Fibroblast of lung (primary cell): ENCODE data around the gene C1QB. TPM values are rescaled to one million over a fixed set of nuclear protein-coding genes. Genes with fewer than 3 reads are reported as not detected.

Experiments
- DNase-seq, 2 donors: peaks; one replicate each; pipeline versions ENCODE4 v3.0.0 to v3.0.0-alpha.2; 2010; ENCODE audit warnings: low read depth in 2 of 2
- H2AFZ ChIP-seq: 2 replicates; pipeline ENCODE4 v1.5.1; 2012; ENCODE audit warnings: low read length, control low read depth, inconsistent platforms
- H3K27ac ChIP-seq: 2 replicates; pipeline ENCODE4 v1.5.1; 2011; ENCODE audit warnings: low read length, control low read depth; ENCODE audit not compliant: insufficient read depth
- H3K27me3 ChIP-seq: 2 replicates; pipeline ENCODE4 v1.5.1; 2011; ENCODE audit warnings: mild to moderate bottlenecking, low read length; ENCODE audit not compliant: control insufficient read depth, insufficient read depth
- H3K36me3 ChIP-seq: 2 replicates; pipeline ENCODE4 v1.5.1; 2011; ENCODE audit warnings: low read length; ENCODE audit not compliant: control insufficient read depth, insufficient read depth
- H3K4me1 ChIP-seq: 2 replicates; pipeline ENCODE4 v1.5.1; 2011; ENCODE audit warnings: low read length; ENCODE audit not compliant: control insufficient read depth, insufficient read depth; ENCODE audit errors: extremely low read depth
- H3K4me2 ChIP-seq: 2 replicates; pipeline ENCODE4 v1.5.1; 2011; ENCODE audit warnings: low read length, control low read depth; ENCODE audit not compliant: insufficient read depth; ENCODE audit errors: extremely low read depth
- H3K4me3 ChIP-seq, 4 experiments: fragments of 200-600 bp in 1 of 4; sonication (generic) in 1 of 4; replicated peaks in 1 of 4; 2 replicates each; pipeline ENCODE4 v1.5.1; 2011 to 2016; ENCODE audit warnings: low read length in 4 of 4, low read depth in 3 of 4, mild to moderate bottlenecking in 3 of 4, control low read depth in 2 of 4, inconsistent platforms in 1 of 4, mixed read lengths in 1 of 4; ENCODE audit not compliant: insufficient read depth in 1 of 4; ENCODE audit errors: control extremely low read depth in 1 of 4
- H3K79me2 ChIP-seq: 2 replicates; pipeline ENCODE4 v1.5.1; 2012; ENCODE audit warnings: mild to moderate bottlenecking, low read length, inconsistent platforms; ENCODE audit not compliant: control insufficient read depth, insufficient read depth
- H3K9ac ChIP-seq: 2 replicates; pipeline ENCODE4 v1.5.1; 2011; ENCODE audit warnings: mild to moderate bottlenecking, low read length, control low read depth; ENCODE audit not compliant: insufficient read depth
- H3K9me3 ChIP-seq: 2 replicates; pipeline ENCODE4 v1.5.1; 2012; ENCODE audit warnings: low read depth, low read length; ENCODE audit not compliant: control insufficient read depth, insufficient read depth
- H4K20me1 ChIP-seq: 2 replicates; pipeline ENCODE4 v1.5.1; 2011; ENCODE audit warnings: low read length; ENCODE audit not compliant: control insufficient read depth, insufficient read depth; ENCODE audit errors: extremely low read depth
- EZH2 ChIP-seq: IDR thresholded peaks from 2 replicates; pipeline ENCODE4 v1.5.1; 2012; ENCODE audit warnings: low read length, control low read depth, mild to moderate bottlenecking; ENCODE audit errors: missing control alignments
- polyA plus RNA-seq, 2 donors: library from polyadenylated mRNA; depleted of rRNA in 1 of 2; stranded (reverse) in 1 of 2; unstranded in 1 of 2; fragments of >200 nt; gene quantifications; 2 replicates each; pipeline ENCODE4 v1.2.1, GENCODE V29; 2011 to 2012; ENCODE audit warnings: missing spikeins in 1 of 2
- total RNA-seq: library from RNA; depleted of rRNA; stranded (reverse); fragments of >200 nt; gene quantifications from 2 replicates; pipeline ENCODE4 v1.2.1, GENCODE V29; 2014
- TF ChIP-seq, protein P1 (sequence below), 2 donors: IDR thresholded peaks in 1 of 2; conservative IDR thresholded peaks in 1 of 2; 1 replicate in 1 of 2; 2 replicates in 1 of 2; pipeline ENCODE4 v1.5.1; 2011 to 2012; ENCODE audit warnings: low read length in 2 of 2, control low read depth in 1 of 2, inconsistent platforms in 1 of 2, low read depth in 1 of 2, mild to moderate bottlenecking in 1 of 2

The C1QB gene
- total and polyA plus RNA-seq, 2 donors (not counting 1 experiment from before 2014, with no cell fraction given): not detected

DNA sequence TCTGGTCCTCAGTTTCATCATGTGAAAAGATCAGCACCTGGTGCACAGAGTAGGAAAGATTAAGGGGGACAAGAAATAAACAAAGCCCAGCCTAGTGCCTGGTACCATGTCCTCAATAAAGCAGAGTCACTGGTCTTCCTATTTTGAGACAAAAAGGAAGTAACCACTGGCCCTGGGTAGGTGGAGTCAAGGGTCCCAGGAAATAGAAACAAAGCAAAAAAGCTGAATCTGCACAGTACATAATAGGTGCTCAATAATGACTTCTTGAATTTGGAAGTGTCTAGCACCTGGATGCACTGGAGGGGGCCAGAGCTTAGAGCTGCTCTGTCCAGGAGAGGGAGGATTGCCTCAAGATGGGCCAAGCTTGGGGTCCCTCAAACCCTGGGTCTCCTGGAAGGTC lies 55.7 kb downstream of the C1QB start:
- no peak for TF ChIP-seq EZH2
- TF ChIP-seq, protein P1, sequence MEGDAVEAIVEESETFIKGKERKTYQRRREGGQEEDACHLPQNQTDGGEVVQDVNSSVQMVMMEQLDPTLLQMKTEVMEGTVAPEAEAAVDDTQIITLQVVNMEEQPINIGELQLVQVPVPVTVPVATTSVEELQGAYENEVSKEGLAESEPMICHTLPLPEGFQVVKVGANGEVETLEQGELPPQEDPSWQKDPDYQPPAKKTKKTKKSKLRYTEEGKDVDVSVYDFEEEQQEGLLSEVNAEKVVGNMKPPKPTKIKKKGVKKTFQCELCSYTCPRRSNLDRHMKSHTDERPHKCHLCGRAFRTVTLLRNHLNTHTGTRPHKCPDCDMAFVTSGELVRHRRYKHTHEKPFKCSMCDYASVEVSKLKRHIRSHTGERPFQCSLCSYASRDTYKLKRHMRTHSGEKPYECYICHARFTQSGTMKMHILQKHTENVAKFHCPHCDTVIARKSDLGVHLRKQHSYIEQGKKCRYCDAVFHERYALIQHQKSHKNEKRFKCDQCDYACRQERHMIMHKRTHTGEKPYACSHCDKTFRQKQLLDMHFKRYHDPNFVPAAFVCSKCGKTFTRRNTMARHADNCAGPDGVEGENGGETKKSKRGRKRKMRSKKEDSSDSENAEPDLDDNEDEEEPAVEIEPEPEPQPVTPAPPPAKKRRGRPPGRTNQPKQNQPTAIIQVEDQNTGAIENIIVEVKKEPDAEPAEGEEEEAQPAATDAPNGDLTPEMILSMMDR (conservative IDR thresholded peaks at IDR 0.05 in 1 of 2, IDR thresholded peaks at IDR 0.05 in 1 of 2; ENCODE audit: low read depth in 1 of 2, low read length in 2 of 2): no peak
- DNase-seq: no peak
- H3K4me3 ChIP-seq: no peak overlapping the region
- no peaks in the 10 kb centered on the region for H3K27me3 ChIP-seq
- no peaks in the 10 kb centered on the region for H3K36me3 ChIP-seq
- H3K27ac ChIP-seq: no peak overlapping the region
- peaks cover 9% of the 10 kb centered on the region for H3K4me1 ChIP-seq
- H3K9me3 ChIP-seq: no peaks in the 10 kb centered on the region
- H2AFZ ChIP-seq: no peak overlapping the region
- no peak overlapping the region for H3K9ac ChIP-seq
- no peaks in the 10 kb centered on the region for H4K20me1 ChIP-seq
- H3K79me2 ChIP-seq: no peaks in the 10 kb centered on the region
- no peak overlapping the region for H3K4me2 ChIP-seq

DNA sequence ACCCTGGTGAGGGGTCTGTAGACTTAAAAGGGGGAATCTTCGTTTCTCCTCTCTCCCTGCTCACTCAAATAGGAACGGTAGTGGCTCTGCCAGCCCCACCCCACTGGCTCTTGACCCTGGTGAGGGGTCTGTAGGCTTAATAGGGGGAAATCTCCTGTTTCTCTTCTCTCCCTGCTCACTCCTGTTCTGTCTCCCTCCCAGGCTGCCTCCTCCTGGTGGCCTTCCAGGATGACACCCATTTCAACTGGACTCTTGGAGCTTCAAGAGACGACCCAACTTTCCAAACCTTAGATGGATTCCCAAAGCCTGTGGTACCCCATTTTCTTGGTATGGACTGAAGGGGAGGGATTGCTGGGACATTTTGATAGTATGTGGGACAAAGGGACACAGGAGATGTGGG lies 56.2 kb downstream of the C1QB start:
- Histone ChIP-seq H3K27ac (no peak overlapping the region), H3K27me3 (no peaks in the 10 kb centered on the region)
- TF ChIP-seq, protein P1 (conservative IDR thresholded peaks at IDR 0.05 in 1 of 2, IDR thresholded peaks at IDR 0.05 in 1 of 2; ENCODE audit: low read depth in 1 of 2, low read length in 2 of 2): peak in 1 of 2 donors; percentile 45
- TF ChIP-seq EZH2: no peak

DNA sequence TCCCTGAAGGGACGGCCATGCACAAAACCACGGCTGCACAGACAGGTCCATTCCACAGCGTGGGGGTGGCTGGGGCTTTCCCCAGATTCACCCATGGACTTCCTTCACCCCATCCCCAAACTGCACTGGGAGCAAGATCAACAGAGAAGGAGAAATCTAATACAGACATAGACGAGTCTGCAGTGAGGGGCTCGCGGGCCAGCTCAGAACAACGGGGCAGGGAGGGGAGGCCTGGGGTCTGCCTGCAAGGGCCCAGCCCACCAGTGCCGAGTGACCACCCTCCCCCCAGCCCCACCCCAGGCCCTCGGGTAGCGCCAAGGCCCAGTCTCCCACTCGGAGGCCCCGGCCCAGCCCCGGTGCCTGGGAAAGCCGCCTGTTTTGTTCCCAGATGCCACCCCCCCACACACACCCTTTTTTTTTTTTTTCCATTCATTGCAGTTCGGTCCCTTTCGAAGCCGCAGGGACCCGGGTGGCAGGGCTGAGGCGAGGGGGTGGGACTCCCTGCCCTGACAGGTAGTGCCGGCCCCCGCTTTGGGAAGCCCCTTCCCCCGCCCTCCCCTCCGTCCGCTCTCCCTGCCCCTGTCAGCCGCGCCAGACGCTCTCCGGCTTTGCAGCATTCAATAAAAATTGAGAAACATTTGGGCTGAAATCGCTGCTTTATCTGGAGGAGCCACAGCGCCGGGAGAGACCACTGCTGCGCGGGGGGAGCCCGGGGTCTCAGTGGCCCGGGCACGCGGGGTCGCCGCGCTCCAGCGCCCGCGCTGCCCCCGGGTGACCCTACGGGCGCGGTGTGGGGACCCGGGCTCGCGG lies 57.1 kb downstream of the C1QB start:
- Histone ChIP-seq H2AFZ (no peak overlapping the region), H3K27ac (no peak overlapping the region), H4K20me1 (no peaks in the 10 kb centered on the region), H3K4me2 (peak overlapping the region; percentile 35), H3K79me2 (no peaks in the 10 kb centered on the region), H3K27me3 (no peaks in the 10 kb centered on the region), H3K4me1 (peaks cover 9% of the 10 kb centered on the region), H3K36me3 (no peaks in the 10 kb centered on the region), H3K9ac (peak overlapping the region; percentile 2), H3K4me3 (peak overlapping the region in 3 of 4 experiments; percentile 14 to 45 (median 16)), H3K9me3 (no peaks in the 10 kb centered on the region)
- no peak for TF ChIP-seq EZH2
- TF ChIP-seq, protein P1 (conservative IDR thresholded peaks at IDR 0.05 in 1 of 2, IDR thresholded peaks at IDR 0.05 in 1 of 2; ENCODE audit: low read depth in 1 of 2, low read length in 2 of 2): no peak
- peak; percentile 62 to 71 for DNase-seq

More for the DNA sequence above, 56.2 kb downstream of the C1QB start:
- Histone ChIP-seq H3K9ac (no peak overlapping the region), H3K4me2 (no peak overlapping the region), H3K9me3 (no peaks in the 10 kb centered on the region), H3K4me1 (peaks cover 9% of the 10 kb centered on the region), H2AFZ (no peak overlapping the region), H4K20me1 (no peaks in the 10 kb centered on the region), H3K36me3 (no peaks in the 10 kb centered on the region), H3K79me2 (no peaks in the 10 kb centered on the region), H3K4me3 (no peak overlapping the region)
- no peak for DNase-seq
